H1 (cell line): ENCODE data around the gene GOLGA6L6. TPM values are rescaled to one million over a fixed set of nuclear protein-coding genes. Genes with fewer than 3 reads are reported as not detected.
"Not testable (repeated sequence)": the region's sequence is repeated elsewhere in the genome, so short reads cannot be mapped to it uniquely, and the experiment has no call there.

Experiments
- CTCF ChIA-PET: fragments of 300-600 bp; sonication (Branson Sonifier 250); formaldehyde crosslinking; loops from one replicate; lab custom pipeline; 2021; ENCODE audit not compliant: partially characterized antibody; lab: Charles Lee
- POLR2A ChIA-PET: fragments of 300-600 bp; sonication (Branson Sonifier 250); formaldehyde crosslinking; loops from one replicate; lab custom pipeline; 2021; ENCODE audit warnings: inconsistent platforms; ENCODE audit not compliant: partially characterized antibody; lab: Charles Lee
- DNase-seq, 2 experiments: peaks; one replicate each; pipeline versions ENCODE4 v3.0.0 to v3.0.0-alpha.2; 2010 to 2022; ENCODE audit warnings: low spot score in 2 of 2, low read depth in 1 of 2, mixed read lengths in 1 of 2
- FAIRE-seq: peaks from 2 replicates; lab custom pipeline; 2011; peaks lifted over from hg19 to GRCh38; lab: Jason Lieb, UNC
- H2AFZ ChIP-seq: 2 replicates; pipeline ENCODE4 v1.8.1; 2012; ENCODE audit warnings: low read length, inconsistent platforms
- H2AK5ac ChIP-seq: 2 replicates; pipeline ENCODE4 v1.6.1; 2013; ENCODE audit warnings: low read depth, low read length
- H2BK120ac ChIP-seq: replicated peaks from 2 replicates; pipeline ENCODE3; 2013; ENCODE audit warnings: low read depth, low read length, inconsistent platforms
- H2BK12ac ChIP-seq: 2 replicates; pipeline ENCODE4 v1.6.1; 2013; ENCODE audit warnings: low read depth, low read length
- H2BK15ac ChIP-seq: 2 replicates; pipeline ENCODE4 v1.6.1; 2013; ENCODE audit warnings: low read length
- H2BK20ac ChIP-seq: 2 replicates; pipeline ENCODE4 v1.6.1; 2013; ENCODE audit warnings: low read length
- H2BK5ac ChIP-seq: 2 replicates; pipeline ENCODE4 v1.6.1; 2013; ENCODE audit warnings: low read depth, low read length
- H3K14ac ChIP-seq: 2 replicates; pipeline ENCODE4 v1.6.1; 2013; ENCODE audit warnings: inconsistent platforms; ENCODE audit not compliant: insufficient read length
- H3K18ac ChIP-seq: 2 replicates; pipeline ENCODE4 v1.6.1; 2013; ENCODE audit warnings: low read length; ENCODE audit errors: extremely low read depth
- H3K23ac ChIP-seq: 2 replicates; pipeline ENCODE4 v1.6.1; 2013; ENCODE audit warnings: inconsistent platforms; ENCODE audit not compliant: insufficient read length
- H3K23me2 ChIP-seq: 2 replicates; pipeline ENCODE4 v1.6.1; 2013; ENCODE audit warnings: low read depth, low read length
- H3K27ac ChIP-seq: 2 replicates; pipeline ENCODE4 v1.6.1; 2011; ENCODE audit warnings: low read depth, low read length, inconsistent platforms
- H3K27me3 ChIP-seq, 4 experiments: replicated peaks in 1 of 4; 1 replicate in 1 of 4; 2 replicates in 3 of 4; pipeline versions ENCODE4 v1.6.1 to v1.8.1; 2011 to 2013; ENCODE audit warnings: low read length in 3 of 4, mild to moderate bottlenecking in 3 of 4, inconsistent platforms in 2 of 4, mixed read lengths in 2 of 4, moderate library complexity in 1 of 4; ENCODE audit not compliant: control insufficient read depth in 3 of 4, insufficient read depth in 3 of 4; ENCODE audit errors: extremely low read depth in 1 of 4
- H3K36me3 ChIP-seq, 4 experiments: 2 replicates each; pipeline versions ENCODE4 v1.6.1 to v1.8.1; 2011 to 2013; ENCODE audit warnings: mild to moderate bottlenecking in 4 of 4, low read length in 3 of 4, moderate library complexity in 2 of 4, control low read depth in 1 of 4, inconsistent platforms in 1 of 4; ENCODE audit not compliant: insufficient read depth in 4 of 4, control insufficient read depth in 2 of 4
- H3K4ac ChIP-seq: replicated peaks from 2 replicates; pipeline ENCODE3; 2013; ENCODE audit warnings: low read length, low read depth, mixed read lengths, inconsistent platforms; ENCODE audit not compliant: insufficient read length
- H3K4me1 ChIP-seq, 4 experiments: replicated peaks in 1 of 4; 1 replicate in 1 of 4; 2 replicates in 3 of 4; pipeline versions ENCODE4 v1.6.1 to v1.8.1; 2011 to 2013; ENCODE audit warnings: low read length in 3 of 4, inconsistent platforms in 2 of 4, mixed read lengths in 1 of 4; ENCODE audit not compliant: insufficient read depth in 4 of 4, control insufficient read depth in 3 of 4
- H3K4me2 ChIP-seq, 2 experiments: 2 replicates each; pipeline versions ENCODE4 v1.6.1 to v1.8.1; 2011 to 2013; ENCODE audit warnings: low read depth in 2 of 2, low read length in 2 of 2, control low read depth in 1 of 2, inconsistent platforms in 1 of 2, mild to moderate bottlenecking in 1 of 2; ENCODE audit not compliant: insufficient read depth in 1 of 2
- H3K4me3 ChIP-seq, 4 experiments: fragments of 200-600, 300-600 bp in 1 of 4; sonication (generic), shearing (Covaris generic), sonication (Bioruptor Twin) in 1 of 4; 2 replicates each; pipeline versions ENCODE4 v1.5.1 to v1.8.1; 2011 to 2016; ENCODE audit warnings: low read length in 4 of 4, low read depth in 3 of 4, control low read depth in 2 of 4, inconsistent platforms in 2 of 4, mild to moderate bottlenecking in 2 of 4, mixed read lengths in 1 of 4, moderate library complexity in 1 of 4; ENCODE audit not compliant: insufficient read depth in 2 of 4; ENCODE audit errors: extremely low read depth in 1 of 4
- H3K56ac ChIP-seq: replicated peaks from 2 replicates; pipeline ENCODE3; 2013; ENCODE audit warnings: low read depth, mild to moderate bottlenecking, mixed read lengths, low read length, inconsistent platforms; ENCODE audit not compliant: insufficient read length
- H3K79me1 ChIP-seq: 2 replicates; pipeline ENCODE4 v1.6.1; 2013; ENCODE audit warnings: low read depth, low read length, control low read depth
- H3K79me2 ChIP-seq, 2 experiments: 2 replicates each; pipeline versions ENCODE4 v1.6.1 to v1.8.1; 2012 to 2013; ENCODE audit warnings: low read length in 2 of 2, mild to moderate bottlenecking in 2 of 2, inconsistent platforms in 1 of 2; ENCODE audit not compliant: insufficient read depth in 2 of 2, control insufficient read depth in 1 of 2
- H3K9ac ChIP-seq, 4 experiments: replicated peaks in 1 of 4; 1 replicate in 1 of 4; 2 replicates in 3 of 4; pipeline versions ENCODE4 v1.6.1 to v1.8.1; 2011 to 2013; ENCODE audit warnings: low read depth in 3 of 4, low read length in 3 of 4, control low read depth in 2 of 4, mild to moderate bottlenecking in 2 of 4, moderate library complexity in 2 of 4, inconsistent platforms in 1 of 4; ENCODE audit errors: extremely low read depth in 1 of 4
- H3K9me3 ChIP-seq, 2 experiments: 2 replicates each; pipeline versions ENCODE4 v1.6.1 to v1.8.1; 2012 to 2013; ENCODE audit warnings: mild to moderate bottlenecking in 2 of 2, moderate library complexity in 2 of 2, control low read depth in 1 of 2, inconsistent platforms in 1 of 2, low read depth in 1 of 2, low read length in 1 of 2, mixed read lengths in 1 of 2; ENCODE audit not compliant: insufficient read depth in 2 of 2
- H4K20me1 ChIP-seq, 2 experiments: replicated peaks in 1 of 2; 2 replicates each; pipeline versions ENCODE3 to v1.8.1; 2011 to 2013; ENCODE audit warnings: inconsistent platforms in 2 of 2, low read length in 2 of 2, mild to moderate bottlenecking in 1 of 2; ENCODE audit not compliant: insufficient read depth in 2 of 2, control insufficient read depth in 1 of 2
- H4K5ac ChIP-seq: 2 replicates; pipeline ENCODE4 v1.6.1; 2013; ENCODE audit warnings: low read length, low read depth, mixed read lengths, inconsistent platforms; ENCODE audit not compliant: insufficient read length
- H4K8ac ChIP-seq: 2 replicates; pipeline ENCODE4 v1.8.0; 2013; ENCODE audit warnings: mild to moderate bottlenecking, moderate library complexity, low read length, inconsistent platforms; ENCODE audit not compliant: insufficient read depth; ENCODE audit errors: extremely low read depth
- H4K91ac ChIP-seq: replicated peaks from 2 replicates; pipeline ENCODE3; 2013; ENCODE audit warnings: low read length, mixed read lengths, inconsistent platforms; ENCODE audit not compliant: insufficient read length
- WGBS, 2 experiments: shearing (Covaris generic) in 1 of 2; methylation state at CpG; one replicate each; pipeline versions ENCODE4 v1.1.6 to v1.1.7; 2013 to 2015; ENCODE audit warnings: low lambda C conversion rate in 2 of 2, mixed read lengths in 2 of 2, inconsistent platforms in 1 of 2, low coverage in 1 of 2, missing lambda C conversion rate in 1 of 2; ENCODE audit not compliant: insufficient replicate concordance in 2 of 2, insufficient coverage in 1 of 2, insufficient read length in 1 of 2; ENCODE audit errors: extremely low coverage in 1 of 2, missing lambda C conversion rate in 1 of 2; 5-methylcytosine and 5-hydroxymethylcytosine counted together
- polyA plus RNA-seq, 7 experiments: library from polyadenylated mRNA; depleted of rRNA in 3 of 7; stranded (reverse) in 5 of 7; unstranded in 2 of 7; fragments of >200 nt in 5 of 7; fragments of 200-250 nt in 2 of 7; gene quantifications; 1 replicate in 5 of 7; 2 replicates in 1 of 7; 4 replicates in 1 of 7; pipeline versions ENCODE4 v1.2.1 to v1.2.3, GENCODE V29; 2011 to 2013; ENCODE audit warnings: missing spikeins in 2 of 7, mixed read lengths in 2 of 7
- total RNA-seq: library from RNA; stranded (reverse); fragmentation: NEBNext Ultra II Directional; extraction: Animal tissue kit (Norgen Biotek cat#: 25700); gene quantifications from 2 replicates; pipeline ENCODE4 v1.2.1, GENCODE V29; 2021

Gene GOLGA6L6
- total and polyA plus RNA-seq, 2 of the 8 experiments (the other 6 are each of a cell fraction or from before 2014, with no cell fraction given): not detected

GRCh38 chr15:20582109-20582725, 40.6 kb upstream of the GOLGA6L6 start:
- H3K27me3 ChIP-seq, CTCF ChIA-PET, POLR2A ChIA-PET, H3K36me3 ChIP-seq, H2AFZ ChIP-seq, H3K27ac ChIP-seq, H4K8ac ChIP-seq, H4K5ac ChIP-seq, H3K9me3 ChIP-seq, H3K9ac ChIP-seq, H2BK12ac ChIP-seq, H3K4ac ChIP-seq, H2BK20ac ChIP-seq, H3K23ac ChIP-seq, H2BK120ac ChIP-seq, H4K91ac ChIP-seq, H4K20me1 ChIP-seq, H3K79me1 ChIP-seq, H2BK15ac ChIP-seq, H3K4me1 ChIP-seq, H2AK5ac ChIP-seq, H3K56ac ChIP-seq, FAIRE-seq, H3K23me2 ChIP-seq, H3K79me2 ChIP-seq, H3K18ac ChIP-seq, DNase-seq, H3K14ac ChIP-seq, H3K4me2 ChIP-seq, H3K4me3 ChIP-seq, H2BK5ac ChIP-seq: not testable (repeated sequence)
- no CpG with 5 or more reads among the region's 39 CpGs for WGBS, 2 experiments
